Measurements from ENCODE around the gene CYP2B6.
A peak's percentile ranks its signal among the peaks of the same experiment; 100 is the strongest.
"Not testable (repeated sequence)": the region's sequence is repeated elsewhere in the genome, so short reads cannot be mapped to it uniquely, and the experiment has no call there.

Gene CYP2B6

DNA sequence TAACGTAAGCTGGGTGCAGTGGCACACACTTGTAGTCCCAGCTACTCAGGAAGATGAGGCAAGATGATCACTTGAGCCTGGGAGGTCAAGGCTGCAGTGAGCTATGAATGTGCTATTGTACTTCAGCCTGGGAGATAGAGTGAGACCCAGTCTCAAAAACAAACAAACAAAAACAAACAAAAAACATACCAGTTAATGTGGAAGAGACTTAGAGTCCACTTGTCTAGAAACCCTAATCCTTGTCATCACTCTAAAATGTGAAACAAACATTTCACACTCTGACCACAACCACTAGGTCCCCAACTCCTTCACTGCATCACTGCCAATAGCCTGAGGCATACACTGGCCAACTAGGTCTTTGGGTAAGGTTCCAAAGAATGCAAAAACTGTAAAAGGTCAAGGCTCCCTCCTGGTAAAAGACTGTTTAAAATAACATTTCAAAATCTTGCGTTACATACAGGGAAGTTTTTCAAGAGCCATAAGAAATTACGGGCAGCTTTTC lies 28.6 kb upstream of the CYP2B6 start:
- no peaks in the 10 kb centered on the region for H3K36me3 ChIP-seq
- H3K27me3 ChIP-seq, result peaks cover 42% of the 10 kb centered on the region
- no peak for TF ChIP-seq CTCF (IDR thresholded peaks at IDR 0.05)
- no peaks in the 10 kb centered on the region for H3K4me1 ChIP-seq (ENCODE audit: control insufficient read depth in 1 of 2, insufficient read depth in 1 of 2, low read depth in 1 of 2, low read length in 1 of 2)
- no peak overlapping the region for H3K27ac ChIP-seq
- H3K9me3 ChIP-seq, result no peaks in the 10 kb centered on the region
- no peak overlapping the region for H3K4me3 ChIP-seq (ENCODE audit: low read depth in 1 of 2, low read length in 1 of 2)

DNA sequence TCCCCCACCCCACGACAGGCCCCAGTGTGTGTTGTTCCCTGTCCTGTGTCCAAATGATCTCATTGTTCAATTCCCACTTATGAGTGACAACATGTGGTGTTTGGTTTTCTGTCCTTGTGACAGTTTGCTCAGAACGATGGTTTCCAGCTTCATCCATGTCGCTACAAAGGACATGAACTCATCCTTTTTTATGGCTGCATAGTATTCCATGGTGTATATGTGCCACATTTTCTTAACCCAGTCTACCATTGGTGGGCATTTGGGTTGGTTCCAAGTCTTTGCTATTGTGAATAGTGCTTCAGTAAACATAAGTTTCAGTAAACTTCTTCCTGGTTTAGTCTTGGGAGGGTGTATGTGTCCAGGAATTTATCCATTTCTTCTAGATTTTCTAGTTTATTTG lies 26.7 kb upstream of the CYP2B6 start:
- H3K4me1 ChIP-seq (ENCODE audit: control insufficient read depth in 1 of 2, insufficient read depth in 1 of 2, low read depth in 1 of 2, low read length in 1 of 2); H3K36me3 ChIP-seq; H3K27ac ChIP-seq; H3K4me3 ChIP-seq (ENCODE audit: low read depth in 1 of 2, low read length in 1 of 2); H3K9me3 ChIP-seq: not testable (repeated sequence)
- peaks cover 35% of the 10 kb centered on the region for H3K27me3 ChIP-seq

GRCh38 chr19:40965351-40965750 lies 25.7 kb upstream of the CYP2B6 start:
- not testable (repeated sequence) for H3K4me3 ChIP-seq (ENCODE audit: low read depth in 1 of 2, low read length in 1 of 2); H3K36me3 ChIP-seq; H3K9me3 ChIP-seq; H3K27ac ChIP-seq; H3K4me1 ChIP-seq (ENCODE audit: control insufficient read depth in 1 of 2, insufficient read depth in 1 of 2, low read depth in 1 of 2, low read length in 1 of 2)
- peaks cover 33% of the 10 kb centered on the region for H3K27me3 ChIP-seq

GRCh38 chr19:40966591-40966990 lies 24.5 kb upstream of the CYP2B6 start:
- H3K27me3 ChIP-seq, result peaks cover 33% of the 10 kb centered on the region
- H3K4me1 ChIP-seq (ENCODE audit: control insufficient read depth in 1 of 2, insufficient read depth in 1 of 2, low read depth in 1 of 2, low read length in 1 of 2); H3K27ac ChIP-seq; H3K9me3 ChIP-seq; H3K36me3 ChIP-seq; H3K4me3 ChIP-seq (ENCODE audit: low read depth in 1 of 2, low read length in 1 of 2): not testable (repeated sequence)

- not testable (repeated sequence) for H3K4me3 ChIP-seq (ENCODE audit: low read depth in 1 of 2, low read length in 1 of 2); H3K4me1 ChIP-seq (ENCODE audit: control insufficient read depth in 1 of 2, insufficient read depth in 1 of 2, low read depth in 1 of 2, low read length in 1 of 2); H3K27ac ChIP-seq; H3K9me3 ChIP-seq; H3K36me3 ChIP-seq
- H3K27me3 ChIP-seq, result peaks cover 21% of the 10 kb centered on the region
These were observed 23.0 kb upstream of the CYP2B6 start for GRCh38 chr19:40968065-40968464.

DNA sequence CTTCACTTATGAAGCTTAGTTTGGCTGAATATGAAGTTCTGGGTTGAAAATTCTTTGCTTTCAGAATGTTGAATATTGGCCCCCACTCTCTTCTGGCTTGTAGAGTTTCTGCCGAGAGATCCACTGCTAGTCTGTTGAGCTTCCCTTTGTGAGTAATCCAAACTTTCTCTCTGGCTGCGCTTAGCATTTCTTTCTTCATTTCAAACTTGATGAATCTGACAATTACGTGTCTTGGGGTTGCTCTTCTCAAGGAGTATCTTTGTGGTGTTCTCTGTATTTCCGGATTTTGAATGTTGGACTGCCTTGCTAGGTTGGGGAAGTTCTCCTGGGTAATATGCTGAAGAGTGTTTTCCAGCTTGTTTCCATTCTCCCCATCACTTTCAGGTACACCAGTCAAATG lies 21.4 kb upstream of the CYP2B6 start:
- not testable (repeated sequence) for H3K4me1 ChIP-seq (ENCODE audit: control insufficient read depth in 1 of 2, insufficient read depth in 1 of 2, low read depth in 1 of 2, low read length in 1 of 2); H3K36me3 ChIP-seq; H3K27ac ChIP-seq; H3K4me3 ChIP-seq (ENCODE audit: low read depth in 1 of 2, low read length in 1 of 2); H3K9me3 ChIP-seq
- H3K27me3 ChIP-seq, result peaks cover 14% of the 10 kb centered on the region

DNA sequence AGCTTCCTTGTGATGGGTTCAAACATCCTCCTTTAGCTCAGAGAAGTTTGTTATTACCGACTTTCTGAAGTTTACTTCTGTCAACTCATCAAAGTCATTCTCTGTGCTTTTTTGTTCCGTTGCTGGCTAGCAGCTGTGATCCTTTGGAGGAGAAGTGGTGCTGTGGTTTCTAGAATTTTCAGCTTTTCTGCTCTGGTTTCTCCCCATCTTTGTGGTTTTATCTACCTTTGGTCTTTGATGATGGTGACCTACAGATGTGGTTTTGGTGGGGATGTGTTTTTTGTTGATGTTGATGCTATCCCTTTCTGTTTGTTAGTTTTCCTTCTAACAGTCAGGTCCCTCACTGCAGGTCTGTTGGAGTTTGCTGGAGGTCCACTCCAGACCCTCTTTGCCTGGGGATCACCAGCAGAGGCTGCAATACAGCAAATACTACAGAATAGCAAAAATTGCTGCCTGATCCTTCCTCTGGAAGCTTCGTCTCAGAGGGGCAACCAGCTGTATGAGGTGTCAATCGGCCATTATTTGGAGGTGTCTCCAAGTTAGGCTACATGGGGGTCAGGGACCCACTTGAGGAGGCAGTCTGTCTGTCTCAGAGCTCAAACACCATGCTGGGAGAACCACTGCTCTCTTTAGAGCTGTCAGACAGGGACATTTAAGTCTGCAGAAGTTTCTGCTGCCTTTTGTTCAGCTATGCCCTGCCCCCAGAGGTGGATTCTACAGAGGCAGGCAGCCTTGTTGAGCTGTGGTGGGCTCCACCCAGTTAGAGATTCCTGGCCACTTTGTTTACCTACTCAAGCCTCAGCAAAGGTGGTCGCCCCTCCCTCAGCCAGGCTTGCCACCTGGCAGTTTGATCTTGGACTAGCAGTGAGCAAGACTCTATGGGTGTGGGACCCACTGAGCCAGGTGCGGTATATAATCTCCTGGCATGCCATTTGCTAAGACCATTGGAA lies 20.4 kb upstream of the CYP2B6 start:
- H3K4me3 ChIP-seq (ENCODE audit: low read depth in 1 of 2, low read length in 1 of 2); H3K9me3 ChIP-seq; H3K4me1 ChIP-seq (ENCODE audit: control insufficient read depth in 1 of 2, insufficient read depth in 1 of 2, low read depth in 1 of 2, low read length in 1 of 2); H3K36me3 ChIP-seq; H3K27ac ChIP-seq: not testable (repeated sequence)
- H3K27me3 ChIP-seq, result peaks cover 14% of the 10 kb centered on the region

DNA sequence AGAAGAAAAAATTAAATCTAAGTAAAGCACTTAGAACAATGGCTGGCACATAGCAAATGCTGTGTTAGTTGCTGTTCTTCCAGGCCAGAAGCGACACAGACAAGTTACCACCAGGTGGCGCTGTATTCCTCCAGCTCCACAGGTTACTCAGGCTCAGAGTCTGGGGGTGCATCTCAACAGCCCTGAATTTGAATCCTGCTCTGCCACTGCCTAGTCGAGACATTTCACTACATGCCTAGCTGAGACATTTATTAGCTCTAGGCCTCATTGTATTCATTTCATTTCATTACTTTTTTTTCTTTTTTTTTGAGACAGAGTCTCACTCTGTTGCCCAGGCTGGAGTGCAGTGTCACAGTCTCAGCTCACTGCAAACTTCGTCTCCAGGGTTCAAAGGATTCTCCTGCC lies 16.4 kb upstream of the CYP2B6 start:
- no peaks in the 10 kb centered on the region for H3K36me3 ChIP-seq
- no peak overlapping the region for H3K4me3 ChIP-seq (ENCODE audit: low read depth in 1 of 2, low read length in 1 of 2)

More for the DNA sequence above, 16.4 kb upstream of the CYP2B6 start:
- TF ChIP-seq CTCF (IDR thresholded peaks at IDR 0.05), result peak; percentile 65
- Histone ChIP-seq H3K27ac (no peak overlapping the region), H3K27me3 (peaks cover 27% of the 10 kb centered on the region), H3K4me1 (ENCODE audit: control insufficient read depth in 1 of 2, insufficient read depth in 1 of 2, low read depth in 1 of 2, low read length in 1 of 2) (no peaks in the 10 kb centered on the region), H3K9me3 (no peaks in the 10 kb centered on the region)
